KBM-7 (cell line): ENCODE measurements around the gene PMM2.
"Not testable (repeated sequence)": the region's sequence is repeated elsewhere in the genome, so short reads cannot be mapped to it uniquely, and the experiment has no call there.

ENCODE experiments used
- DNase-seq: peaks from one replicate; pipeline ENCODE4 v3.0.0-alpha.2; 2015
- in situ Hi-C: fragments of 300-500 bp; cut with MboI; formaldehyde crosslinking; loops from 2 replicates; pipeline ENCODE4 v1.14.3; 2020; ENCODE audit warnings: low sequenced_read_pairs, low pct_unique_long_range_greater_than_20kb, mixed read lengths

PMM2 gene

DNA sequence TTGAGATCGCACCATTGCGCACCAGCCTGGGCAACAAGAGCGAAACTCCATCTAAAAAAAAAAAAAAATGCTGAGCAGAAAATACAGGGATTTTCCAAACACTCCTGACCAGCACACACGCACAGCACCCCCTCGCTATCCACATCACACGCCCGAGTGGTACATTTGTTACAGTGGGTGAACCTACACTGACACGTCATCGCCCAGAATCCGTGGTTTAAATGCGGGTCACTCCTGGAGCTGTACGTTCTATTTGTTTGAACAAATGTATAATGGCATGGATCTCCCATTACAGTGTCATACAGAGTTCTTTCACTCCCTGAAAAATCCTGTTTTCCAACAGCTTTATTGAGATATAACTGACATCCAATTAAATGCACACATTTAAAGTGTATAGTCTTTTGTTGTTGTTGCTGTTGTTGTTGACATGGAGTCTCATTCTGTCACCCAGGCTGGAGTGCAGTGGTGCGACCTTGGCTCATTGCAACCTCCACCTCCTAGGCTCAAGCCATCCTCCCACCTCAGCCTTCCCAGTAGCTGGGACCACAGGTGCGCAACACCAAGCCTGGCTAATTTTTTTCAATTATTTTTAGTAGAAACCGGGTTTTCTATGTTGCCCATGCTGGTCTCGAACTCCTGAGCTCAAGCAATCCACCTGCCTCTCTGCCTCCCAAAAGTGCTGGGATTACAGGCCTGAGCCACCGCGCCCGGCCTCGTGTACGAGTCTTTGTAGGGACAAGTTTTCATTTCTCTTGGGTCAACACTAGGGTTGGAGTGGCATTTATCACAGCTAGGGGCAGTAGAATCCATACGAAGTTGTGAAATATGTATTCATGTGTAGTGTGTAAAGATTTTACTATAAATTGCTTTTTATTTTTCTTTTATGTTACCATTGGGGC lies 75.6 kb downstream of the PMM2 start:
- in situ Hi-C loops = no loop called here
- no peak for DNase-seq

DNA sequence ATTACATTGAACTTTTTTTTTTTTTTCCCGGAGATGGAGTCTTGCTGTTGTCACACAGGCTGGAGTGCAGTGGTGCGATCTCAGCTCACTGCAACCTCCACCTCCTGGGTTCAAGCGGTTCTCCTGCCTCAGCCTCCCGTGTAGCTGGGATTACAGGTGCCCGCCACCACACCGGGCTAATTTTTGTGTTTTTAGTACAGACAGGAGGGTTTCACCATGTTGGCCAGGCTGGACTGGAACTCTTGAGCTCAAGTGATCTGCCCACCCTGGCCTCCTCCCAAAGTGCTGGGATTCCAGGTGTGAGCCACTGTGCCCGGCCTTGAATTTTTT lies 76.2 kb downstream of the PMM2 start:
- in situ Hi-C loops, DNase-seq: not testable (repeated sequence)

- DNase-seq = no peak
- in situ Hi-C loops = no loop called here
Measured at GRCh38 chr16:8874388-8874787, 76.7 kb downstream of the PMM2 start.

GRCh38 chr16:8875317-8875716 lies 77.7 kb downstream of the PMM2 start:
- DNase-seq = not testable (repeated sequence)
- in situ Hi-C loops = loop anchor here (25.0 kb wide), 1 partner anchor 213 kb away; the partner anchor contains the start of gene ABAT

GRCh38 chr16:8877894-8878522 lies 80.4 kb downstream of the PMM2 start:
- no peak for DNase-seq
- in situ Hi-C loops = loop anchor here (25.0 kb wide), 1 partner anchor 216 kb away; the partner anchor contains the start of gene ABAT

DNA sequence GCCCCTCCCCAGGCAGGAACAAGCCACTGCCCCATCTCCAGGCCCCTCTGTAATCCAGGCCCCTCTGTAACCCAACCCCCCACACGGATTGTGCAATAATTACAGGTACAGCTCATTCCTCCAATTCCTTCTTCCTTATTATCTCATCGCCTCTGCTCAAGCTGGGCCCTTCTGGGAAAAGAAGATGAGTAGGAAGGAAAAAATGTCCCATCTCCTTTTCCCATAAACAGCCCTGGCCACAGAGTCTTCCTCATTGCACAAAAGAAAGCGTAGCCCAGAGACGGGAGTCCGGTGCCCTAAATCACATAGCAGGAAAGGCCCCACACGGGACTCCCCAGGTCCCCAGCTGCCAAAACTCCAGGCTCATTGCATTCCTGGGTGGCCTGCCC lies 80.9 kb downstream of the PMM2 start:
- DNase-seq = no peak
- in situ Hi-C loops = loop anchor here (25.0 kb wide), 1 partner anchor 216 kb away; the partner anchor contains the start of gene ABAT

- in situ Hi-C loops = loop anchor here (25.0 kb wide), 1 partner anchor 219 kb away; the partner anchor contains the start of gene ABAT
- DNase-seq = no peak
Measured at GRCh38 chr16:8880839-8881510, 83.3 kb downstream of the PMM2 start.

- DNase-seq = no peak
- in situ Hi-C loops = loop anchor here (25.0 kb wide), 1 partner anchor 220 kb away; the partner anchor contains the start of gene ABAT
Measured at GRCh38 chr16:8882041-8882617, 84.5 kb downstream of the PMM2 start, which contains the start of gene LITAFD. LITAFD (plus strand) TSS chr16:8882351; CDS start chr16:8884356, 2,005 bp downstream.

GRCh38 chr16:8882725-8883377 lies 85.2 kb downstream of the PMM2 start:
- no peak for DNase-seq
- in situ Hi-C loops = loop anchor here (25.0 kb wide), 1 partner anchor 221 kb away; the partner anchor contains the start of gene ABAT

- in situ Hi-C loops = loop anchor here (25.0 kb wide), 1 partner anchor 224 kb away; the partner anchor contains the start of gene ABAT
- DNase-seq = no peak
Measured at GRCh38 chr16:8885674-8886592, 88.3 kb downstream of the PMM2 start.

GRCh38 chr16:8886593-8887430 lies 89.2 kb downstream of the PMM2 start:
- in situ Hi-C loops = loop anchor here (25.0 kb wide), 1 partner anchor 225 kb away; the partner anchor contains the start of gene ABAT
- DNase-seq = no peak

DNA sequence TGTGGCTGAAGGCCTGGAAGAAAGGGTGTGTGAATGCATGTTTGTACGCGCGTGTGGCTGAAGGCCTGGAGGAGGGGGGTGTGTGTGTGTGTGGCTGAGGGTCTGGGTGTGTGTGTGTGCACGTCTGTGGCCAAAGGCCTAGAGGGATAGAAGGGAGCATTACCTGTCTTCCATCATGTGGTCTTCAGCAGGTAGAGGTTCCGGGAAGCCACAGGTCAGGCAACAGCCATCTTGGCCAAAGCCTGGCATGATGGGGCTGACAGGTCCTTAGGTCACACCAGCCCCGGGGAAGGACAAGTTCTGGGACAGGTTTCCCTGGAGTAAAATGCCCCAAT lies 89.8 kb downstream of the PMM2 start:
- DNase-seq = no peak
- in situ Hi-C loops = loop anchor here (25.0 kb wide), 1 partner anchor 225 kb away; the partner anchor contains the start of gene ABAT

GRCh38 chr16:8887952-8888560 lies 90.4 kb downstream of the PMM2 start:
- no peak for DNase-seq
- in situ Hi-C loops = loop anchor here (25.0 kb wide), 1 partner anchor 226 kb away; the partner anchor contains the start of gene ABAT

DNA sequence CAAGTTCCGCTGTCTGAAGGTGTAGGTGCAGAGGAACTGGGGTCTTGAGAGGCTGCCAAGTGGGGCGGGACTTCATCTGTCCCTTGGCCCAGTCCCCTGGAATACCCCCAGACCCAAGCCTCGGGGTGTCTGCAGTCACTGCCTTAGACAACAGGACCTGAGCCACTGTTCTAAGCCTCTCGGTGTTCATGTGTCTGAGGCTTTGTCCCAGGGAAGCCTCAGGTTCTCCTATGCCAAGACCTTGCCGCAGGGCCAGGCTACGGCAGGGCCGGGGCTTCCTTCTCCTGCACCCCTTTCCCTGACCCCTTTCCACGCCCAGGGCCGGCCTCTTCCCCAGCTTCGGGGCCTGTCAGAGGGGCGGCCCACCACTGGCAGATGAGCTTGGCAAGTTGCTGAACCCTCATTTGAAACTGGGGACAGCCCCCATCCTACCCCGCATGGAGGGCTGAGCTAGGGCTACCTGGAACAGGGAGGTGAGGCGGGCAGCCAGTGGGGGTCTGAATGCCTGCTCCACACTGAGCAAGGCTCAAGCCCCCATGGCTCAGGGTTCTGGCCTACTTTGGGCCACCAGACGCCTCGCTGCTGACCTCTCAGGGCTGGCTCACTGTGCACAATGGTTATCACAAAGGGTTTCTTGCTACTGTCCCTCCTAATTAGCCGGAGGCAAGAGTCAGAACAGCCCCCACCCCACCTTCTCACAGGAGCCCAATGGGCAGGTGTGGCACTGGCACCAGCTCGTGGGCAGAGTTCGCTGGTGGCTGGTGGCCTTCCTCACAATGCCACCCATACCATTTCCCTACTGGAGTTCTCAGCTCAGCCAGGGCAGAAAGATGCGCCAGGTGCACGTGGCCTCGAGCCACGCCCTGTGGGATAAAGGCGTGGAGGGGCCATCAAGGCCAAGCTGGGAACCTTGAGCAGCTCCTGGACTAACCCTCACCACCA lies 91.6 kb downstream of the PMM2 start:
- in situ Hi-C loops = loop anchor here (25.0 kb wide), 1 partner anchor 227 kb away; the partner anchor contains the start of gene ABAT
- DNase-seq = no peak

GRCh38 chr16:8889893-8890548 lies 92.4 kb downstream of the PMM2 start:
- in situ Hi-C loops = loop anchor here (25.0 kb wide), 1 partner anchor 228 kb away; the partner anchor contains the start of gene ABAT

More at GRCh38 chr16:8889893-8890548, 92.4 kb downstream of the PMM2 start:
- DNase-seq = no peak
